H1 (cell line): Measurements from ENCODE around the gene PEX19. TPM values are rescaled to one million over a fixed set of nuclear protein-coding genes. Genes with fewer than 3 reads are reported as not detected.

Experiments used
- CTCF ChIA-PET: fragments of 300-600 bp; sonication (Branson Sonifier 250); formaldehyde crosslinking; loops from one replicate; lab custom pipeline; 2021; ENCODE audit not compliant: partially characterized antibody; lab: Charles Lee
- POLR2A ChIA-PET: fragments of 300-600 bp; sonication (Branson Sonifier 250); formaldehyde crosslinking; loops from one replicate; lab custom pipeline; 2021; ENCODE audit warnings: inconsistent platforms; ENCODE audit not compliant: partially characterized antibody; lab: Charles Lee
- DNase-seq, 2 experiments: peaks; one replicate each; pipeline versions ENCODE4 v3.0.0 to v3.0.0-alpha.2; 2010 to 2022; ENCODE audit warnings: low spot score in 2 of 2, low read depth in 1 of 2, mixed read lengths in 1 of 2
- FAIRE-seq: peaks from 2 replicates; lab custom pipeline; 2011; peaks lifted over from hg19 to GRCh38; lab: Jason Lieb, UNC
- H2AFZ ChIP-seq: 2 replicates; pipeline ENCODE4 v1.8.1; 2012; ENCODE audit warnings: low read length, inconsistent platforms
- H2AK5ac ChIP-seq: 2 replicates; pipeline ENCODE4 v1.6.1; 2013; ENCODE audit warnings: low read depth, low read length
- H2BK120ac ChIP-seq: replicated peaks from 2 replicates; pipeline ENCODE3; 2013; ENCODE audit warnings: low read depth, low read length, inconsistent platforms
- H2BK12ac ChIP-seq: 2 replicates; pipeline ENCODE4 v1.6.1; 2013; ENCODE audit warnings: low read depth, low read length
- H2BK15ac ChIP-seq: 2 replicates; pipeline ENCODE4 v1.6.1; 2013; ENCODE audit warnings: low read length
- H2BK20ac ChIP-seq: 2 replicates; pipeline ENCODE4 v1.6.1; 2013; ENCODE audit warnings: low read length
- H2BK5ac ChIP-seq: 2 replicates; pipeline ENCODE4 v1.6.1; 2013; ENCODE audit warnings: low read depth, low read length
- H3K14ac ChIP-seq: 2 replicates; pipeline ENCODE4 v1.6.1; 2013; ENCODE audit warnings: inconsistent platforms; ENCODE audit not compliant: insufficient read length
- H3K18ac ChIP-seq: 2 replicates; pipeline ENCODE4 v1.6.1; 2013; ENCODE audit warnings: low read length; ENCODE audit errors: extremely low read depth
- H3K23ac ChIP-seq: 2 replicates; pipeline ENCODE4 v1.6.1; 2013; ENCODE audit warnings: inconsistent platforms; ENCODE audit not compliant: insufficient read length
- H3K23me2 ChIP-seq: 2 replicates; pipeline ENCODE4 v1.6.1; 2013; ENCODE audit warnings: low read depth, low read length
- H3K27ac ChIP-seq: 2 replicates; pipeline ENCODE4 v1.6.1; 2011; ENCODE audit warnings: low read depth, low read length, inconsistent platforms
- H3K27me3 ChIP-seq, 4 experiments: replicated peaks in 1 of 4; 1 replicate in 1 of 4; 2 replicates in 3 of 4; pipeline versions ENCODE4 v1.6.1 to v1.8.1; 2011 to 2013; ENCODE audit warnings: low read length in 3 of 4, mild to moderate bottlenecking in 3 of 4, inconsistent platforms in 2 of 4, mixed read lengths in 2 of 4, moderate library complexity in 1 of 4; ENCODE audit not compliant: control insufficient read depth in 3 of 4, insufficient read depth in 3 of 4; ENCODE audit errors: extremely low read depth in 1 of 4
- H3K36me3 ChIP-seq, 4 experiments: 2 replicates each; pipeline versions ENCODE4 v1.6.1 to v1.8.1; 2011 to 2013; ENCODE audit warnings: mild to moderate bottlenecking in 4 of 4, low read length in 3 of 4, moderate library complexity in 2 of 4, control low read depth in 1 of 4, inconsistent platforms in 1 of 4; ENCODE audit not compliant: insufficient read depth in 4 of 4, control insufficient read depth in 2 of 4
- H3K4ac ChIP-seq: replicated peaks from 2 replicates; pipeline ENCODE3; 2013; ENCODE audit warnings: low read length, low read depth, mixed read lengths, inconsistent platforms; ENCODE audit not compliant: insufficient read length
- H3K4me1 ChIP-seq, 4 experiments: replicated peaks in 1 of 4; 1 replicate in 1 of 4; 2 replicates in 3 of 4; pipeline versions ENCODE4 v1.6.1 to v1.8.1; 2011 to 2013; ENCODE audit warnings: low read length in 3 of 4, inconsistent platforms in 2 of 4, mixed read lengths in 1 of 4; ENCODE audit not compliant: insufficient read depth in 4 of 4, control insufficient read depth in 3 of 4
- H3K4me2 ChIP-seq, 2 experiments: 2 replicates each; pipeline versions ENCODE4 v1.6.1 to v1.8.1; 2011 to 2013; ENCODE audit warnings: low read depth in 2 of 2, low read length in 2 of 2, control low read depth in 1 of 2, inconsistent platforms in 1 of 2, mild to moderate bottlenecking in 1 of 2; ENCODE audit not compliant: insufficient read depth in 1 of 2
- H3K4me3 ChIP-seq, 4 experiments: fragments of 200-600, 300-600 bp in 1 of 4; sonication (generic), shearing (Covaris generic), sonication (Bioruptor Twin) in 1 of 4; 2 replicates each; pipeline versions ENCODE4 v1.5.1 to v1.8.1; 2011 to 2016; ENCODE audit warnings: low read length in 4 of 4, low read depth in 3 of 4, control low read depth in 2 of 4, inconsistent platforms in 2 of 4, mild to moderate bottlenecking in 2 of 4, mixed read lengths in 1 of 4, moderate library complexity in 1 of 4; ENCODE audit not compliant: insufficient read depth in 2 of 4; ENCODE audit errors: extremely low read depth in 1 of 4
- H3K56ac ChIP-seq: replicated peaks from 2 replicates; pipeline ENCODE3; 2013; ENCODE audit warnings: low read depth, mild to moderate bottlenecking, mixed read lengths, low read length, inconsistent platforms; ENCODE audit not compliant: insufficient read length
- H3K79me1 ChIP-seq: 2 replicates; pipeline ENCODE4 v1.6.1; 2013; ENCODE audit warnings: low read depth, low read length, control low read depth
- H3K79me2 ChIP-seq, 2 experiments: 2 replicates each; pipeline versions ENCODE4 v1.6.1 to v1.8.1; 2012 to 2013; ENCODE audit warnings: low read length in 2 of 2, mild to moderate bottlenecking in 2 of 2, inconsistent platforms in 1 of 2; ENCODE audit not compliant: insufficient read depth in 2 of 2, control insufficient read depth in 1 of 2
- H3K9ac ChIP-seq, 4 experiments: replicated peaks in 1 of 4; 1 replicate in 1 of 4; 2 replicates in 3 of 4; pipeline versions ENCODE4 v1.6.1 to v1.8.1; 2011 to 2013; ENCODE audit warnings: low read depth in 3 of 4, low read length in 3 of 4, control low read depth in 2 of 4, mild to moderate bottlenecking in 2 of 4, moderate library complexity in 2 of 4, inconsistent platforms in 1 of 4; ENCODE audit errors: extremely low read depth in 1 of 4
- H3K9me3 ChIP-seq, 2 experiments: 2 replicates each; pipeline versions ENCODE4 v1.6.1 to v1.8.1; 2012 to 2013; ENCODE audit warnings: mild to moderate bottlenecking in 2 of 2, moderate library complexity in 2 of 2, control low read depth in 1 of 2, inconsistent platforms in 1 of 2, low read depth in 1 of 2, low read length in 1 of 2, mixed read lengths in 1 of 2; ENCODE audit not compliant: insufficient read depth in 2 of 2
- H4K20me1 ChIP-seq, 2 experiments: replicated peaks in 1 of 2; 2 replicates each; pipeline versions ENCODE3 to v1.8.1; 2011 to 2013; ENCODE audit warnings: inconsistent platforms in 2 of 2, low read length in 2 of 2, mild to moderate bottlenecking in 1 of 2; ENCODE audit not compliant: insufficient read depth in 2 of 2, control insufficient read depth in 1 of 2
- H4K5ac ChIP-seq: 2 replicates; pipeline ENCODE4 v1.6.1; 2013; ENCODE audit warnings: low read length, low read depth, mixed read lengths, inconsistent platforms; ENCODE audit not compliant: insufficient read length
- H4K8ac ChIP-seq: 2 replicates; pipeline ENCODE4 v1.8.0; 2013; ENCODE audit warnings: mild to moderate bottlenecking, moderate library complexity, low read length, inconsistent platforms; ENCODE audit not compliant: insufficient read depth; ENCODE audit errors: extremely low read depth
- H4K91ac ChIP-seq: replicated peaks from 2 replicates; pipeline ENCODE3; 2013; ENCODE audit warnings: low read length, mixed read lengths, inconsistent platforms; ENCODE audit not compliant: insufficient read length
- FOSL1 ChIP-seq: IDR thresholded peaks from 2 replicates; pipeline ENCODE4 v1.6.1; 2011; ENCODE audit warnings: mild to moderate bottlenecking, low read depth, low read length, moderate library complexity; ENCODE audit not compliant: insufficient read depth
- NANOG ChIP-seq: IDR thresholded peaks from 2 replicates; pipeline ENCODE4 v1.6.1; 2011; ENCODE audit warnings: low read length, low read depth, mild to moderate bottlenecking, inconsistent platforms; ENCODE audit not compliant: insufficient read depth, poor library complexity, severe bottlenecking
- RBBP5 ChIP-seq: IDR thresholded peaks from 2 replicates; pipeline ENCODE4 v1.7.1; 2012; ENCODE audit warnings: low read depth, mild to moderate bottlenecking, inconsistent platforms, low read length, moderate library complexity, borderline replicate concordance
- TBP ChIP-seq: IDR thresholded peaks from 2 replicates; pipeline ENCODE4 v1.6.1; 2011; ENCODE audit warnings: low read depth, low read length, improper control_type of control experiment
- WGBS, 2 experiments: shearing (Covaris generic) in 1 of 2; methylation state at CpG; one replicate each; pipeline versions ENCODE4 v1.1.6 to v1.1.7; 2013 to 2015; ENCODE audit warnings: low lambda C conversion rate in 2 of 2, mixed read lengths in 2 of 2, inconsistent platforms in 1 of 2, low coverage in 1 of 2, missing lambda C conversion rate in 1 of 2; ENCODE audit not compliant: insufficient replicate concordance in 2 of 2, insufficient coverage in 1 of 2, insufficient read length in 1 of 2; ENCODE audit errors: extremely low coverage in 1 of 2, missing lambda C conversion rate in 1 of 2; 5-methylcytosine and 5-hydroxymethylcytosine counted together
- polyA plus RNA-seq, 7 experiments: library from polyadenylated mRNA; depleted of rRNA in 3 of 7; stranded (reverse) in 5 of 7; unstranded in 2 of 7; fragments of >200 nt in 5 of 7; fragments of 200-250 nt in 2 of 7; gene quantifications; 1 replicate in 5 of 7; 2 replicates in 1 of 7; 4 replicates in 1 of 7; pipeline versions ENCODE4 v1.2.1 to v1.2.3, GENCODE V29; 2011 to 2013; ENCODE audit warnings: missing spikeins in 2 of 7, mixed read lengths in 2 of 7
- total RNA-seq: library from RNA; stranded (reverse); fragmentation: NEBNext Ultra II Directional; extraction: Animal tissue kit (Norgen Biotek cat#: 25700); gene quantifications from 2 replicates; pipeline ENCODE4 v1.2.1, GENCODE V29; 2021

The PEX19 gene
- total and polyA plus RNA-seq, 2 of the 8 experiments (the other 6 are each of a cell fraction or from before 2014, with no cell fraction given) = 50.4 to 80.2 TPM

DNA sequence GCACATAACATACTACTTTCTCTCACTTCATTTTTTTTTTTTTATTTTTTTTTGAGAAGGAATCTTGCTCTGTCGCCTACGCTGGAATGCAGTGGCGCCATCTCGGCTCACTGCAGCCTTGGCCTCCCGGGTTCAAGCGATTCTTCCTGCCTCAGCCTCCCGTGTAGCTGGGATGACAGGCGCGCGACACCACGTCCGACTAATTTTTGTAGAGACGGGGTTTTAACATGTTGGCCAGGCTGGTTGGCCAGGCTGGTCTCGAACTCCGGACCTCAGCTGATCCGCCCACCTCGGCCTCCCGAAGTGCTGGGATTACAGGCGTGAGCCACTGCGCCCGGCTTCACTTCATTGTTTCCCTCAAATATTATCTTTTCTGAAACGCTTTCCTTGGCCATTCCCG, 573 bp upstream of the PEX19 start:
- no peak overlapping the region for H4K91ac ChIP-seq
- no peak overlapping the region for H2BK20ac ChIP-seq
- H3K9ac ChIP-seq = no peak overlapping the region
- no peak overlapping the region for H2BK120ac ChIP-seq
- no peak overlapping the region for H3K23ac ChIP-seq
- H2AFZ ChIP-seq = no peak overlapping the region
- no peak overlapping the region for H2AK5ac ChIP-seq
- TF ChIP-seq FOSL1 (no peak), TBP (no peak), NANOG (no peak), RBBP5 (no peak)
- peaks cover 5 to 6% (median 5%) of the 10 kb centered on the region in 4 experiments; a peak in 6 of 7 replicates for H3K4me1 ChIP-seq
- peaks cover 0 to 3% of the 10 kb centered on the region in 2 experiments for H4K20me1 ChIP-seq
- ChIA-PET CTCF (interaction anchor here (0.9 to 1.5 kb wide), 7 partner anchors 9 to 124 kb away, joined by 3 to 7 read pairs (median 3); no protein-coding TSS in a partner anchor), POLR2A (interaction anchor here (0.6 to 7.2 kb wide), 16 partner anchors 9 to 169 kb away, joined by 3 to 79 read pairs (median 6); partner anchors contain the start of genes ATP1A2 and DCAF8)
- H4K8ac ChIP-seq = no peak overlapping the region
- FAIRE-seq = no peak
- no peaks in the 10 kb centered on the region for H3K9me3 ChIP-seq
- H3K18ac ChIP-seq = no peak overlapping the region
- H2BK15ac ChIP-seq = no peak overlapping the region
- no peak overlapping the region for H3K27ac ChIP-seq
- peak overlapping the region; percentile 82; a peak in 2 of 4 replicates for H3K4me2 ChIP-seq
- H3K14ac ChIP-seq = no peak overlapping the region
- no peak overlapping the region for H2BK5ac ChIP-seq
- H2BK12ac ChIP-seq = no peak overlapping the region
- peaks cover 0 to 15% of the 10 kb centered on the region in 2 experiments; a peak in 2 of 4 replicates for H3K79me2 ChIP-seq
- H3K27me3 ChIP-seq = no peaks in the 10 kb centered on the region
- peaks cover 19 to 37% (median 32%) of the 10 kb centered on the region in 4 experiments for H3K36me3 ChIP-seq
- no peak overlapping the region for H4K5ac ChIP-seq
- H3K56ac ChIP-seq = no peak overlapping the region
- peak overlapping the region; percentile 7 to 98 (median 90); a peak in 4 of 8 replicates for H3K4me3 ChIP-seq
- WGBS, 2 experiments = 91 to 100% methylated on average over 1 to 23 of the region's 23 CpGs
- DNase-seq = no peak
- peaks cover 6% of the 10 kb centered on the region; the same call in 1 of the 2 replicates for H3K23me2 ChIP-seq
- H3K4ac ChIP-seq = no peak overlapping the region
- peaks cover 3% of the 10 kb centered on the region; the same call in 1 of the 2 replicates for H3K79me1 ChIP-seq
